GM12872 (cell line): Measurements from ENCODE around the gene PARP11.

ENCODE experiments used
- TF ChIP-seq, protein P1 (sequence below): IDR thresholded peaks from 3 replicates; pipeline ENCODE4 v1.5.1; 2011; ENCODE audit warnings: low read depth, mild to moderate bottlenecking, low read length, moderate library complexity; ENCODE audit not compliant: insufficient read depth

The PARP11 gene

DNA sequence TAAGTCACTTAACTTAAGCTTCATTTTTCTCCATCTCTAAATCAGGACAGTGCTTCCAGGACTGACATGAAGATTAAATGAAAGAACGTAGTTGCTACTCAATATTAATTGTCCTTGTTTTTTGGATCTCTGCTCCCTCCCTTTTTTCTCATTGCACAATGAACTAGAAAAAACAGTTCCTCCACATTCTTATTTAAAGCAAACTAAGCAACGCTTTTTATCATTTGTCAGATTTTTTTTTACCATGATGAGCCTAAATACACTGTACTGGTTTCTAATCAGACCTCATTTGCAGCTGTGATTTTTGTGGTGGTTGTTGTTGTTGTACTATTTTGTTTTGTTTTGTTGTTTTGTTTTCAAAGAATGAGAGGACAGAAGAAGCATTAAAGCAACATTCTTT, 23.2 kb upstream of the PARP11 start:
- TF ChIP-seq, protein P1, sequence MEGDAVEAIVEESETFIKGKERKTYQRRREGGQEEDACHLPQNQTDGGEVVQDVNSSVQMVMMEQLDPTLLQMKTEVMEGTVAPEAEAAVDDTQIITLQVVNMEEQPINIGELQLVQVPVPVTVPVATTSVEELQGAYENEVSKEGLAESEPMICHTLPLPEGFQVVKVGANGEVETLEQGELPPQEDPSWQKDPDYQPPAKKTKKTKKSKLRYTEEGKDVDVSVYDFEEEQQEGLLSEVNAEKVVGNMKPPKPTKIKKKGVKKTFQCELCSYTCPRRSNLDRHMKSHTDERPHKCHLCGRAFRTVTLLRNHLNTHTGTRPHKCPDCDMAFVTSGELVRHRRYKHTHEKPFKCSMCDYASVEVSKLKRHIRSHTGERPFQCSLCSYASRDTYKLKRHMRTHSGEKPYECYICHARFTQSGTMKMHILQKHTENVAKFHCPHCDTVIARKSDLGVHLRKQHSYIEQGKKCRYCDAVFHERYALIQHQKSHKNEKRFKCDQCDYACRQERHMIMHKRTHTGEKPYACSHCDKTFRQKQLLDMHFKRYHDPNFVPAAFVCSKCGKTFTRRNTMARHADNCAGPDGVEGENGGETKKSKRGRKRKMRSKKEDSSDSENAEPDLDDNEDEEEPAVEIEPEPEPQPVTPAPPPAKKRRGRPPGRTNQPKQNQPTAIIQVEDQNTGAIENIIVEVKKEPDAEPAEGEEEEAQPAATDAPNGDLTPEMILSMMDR = no peak

DNA sequence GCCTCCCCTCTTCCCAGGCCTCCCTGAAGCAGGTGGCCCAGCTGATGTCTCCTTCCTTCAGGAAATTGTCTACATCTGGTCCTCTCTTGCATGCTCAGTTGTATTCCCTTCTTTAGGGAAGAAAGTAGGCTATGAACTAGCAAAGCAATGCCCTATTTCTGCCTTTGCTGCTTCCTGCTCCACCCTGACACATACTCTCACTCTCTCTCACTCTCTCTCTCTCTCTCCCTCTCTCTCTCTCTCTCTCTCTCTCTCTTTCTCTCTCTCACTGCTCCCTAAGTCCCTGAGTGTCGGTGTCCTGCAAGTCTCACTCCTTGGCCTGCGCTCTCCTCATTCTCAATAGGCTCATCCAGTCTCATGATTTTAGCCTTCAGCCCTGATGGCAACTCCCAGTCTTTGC, 19.4 kb upstream of the PARP11 start:
- TF ChIP-seq, protein P1 = no peak

DNA sequence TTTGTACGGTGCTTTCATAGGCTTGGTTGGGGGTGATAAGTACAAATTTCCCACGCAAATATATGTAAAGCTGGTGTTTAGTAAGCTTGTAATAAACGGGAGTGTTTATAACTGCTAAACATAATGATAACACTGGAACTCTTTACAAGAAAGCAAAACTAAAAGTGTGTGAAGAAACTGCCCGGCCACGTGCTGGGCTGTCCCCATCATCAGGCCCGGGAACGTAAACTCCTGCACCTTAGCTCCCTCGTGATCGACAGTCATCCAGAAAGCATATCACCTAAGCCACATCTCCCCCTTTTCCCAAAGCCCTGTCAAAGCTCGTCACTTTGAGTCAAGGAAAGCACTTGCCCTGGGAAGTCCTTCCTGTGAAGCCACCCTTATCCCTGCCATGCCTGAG, 18.0 kb upstream of the PARP11 start:
- TF ChIP-seq, protein P1 = no peak

- TF ChIP-seq, protein P1 = no peak
These were observed 15.5 kb upstream of the PARP11 start for GRCh38 chr12:3888659-3889058.

DNA sequence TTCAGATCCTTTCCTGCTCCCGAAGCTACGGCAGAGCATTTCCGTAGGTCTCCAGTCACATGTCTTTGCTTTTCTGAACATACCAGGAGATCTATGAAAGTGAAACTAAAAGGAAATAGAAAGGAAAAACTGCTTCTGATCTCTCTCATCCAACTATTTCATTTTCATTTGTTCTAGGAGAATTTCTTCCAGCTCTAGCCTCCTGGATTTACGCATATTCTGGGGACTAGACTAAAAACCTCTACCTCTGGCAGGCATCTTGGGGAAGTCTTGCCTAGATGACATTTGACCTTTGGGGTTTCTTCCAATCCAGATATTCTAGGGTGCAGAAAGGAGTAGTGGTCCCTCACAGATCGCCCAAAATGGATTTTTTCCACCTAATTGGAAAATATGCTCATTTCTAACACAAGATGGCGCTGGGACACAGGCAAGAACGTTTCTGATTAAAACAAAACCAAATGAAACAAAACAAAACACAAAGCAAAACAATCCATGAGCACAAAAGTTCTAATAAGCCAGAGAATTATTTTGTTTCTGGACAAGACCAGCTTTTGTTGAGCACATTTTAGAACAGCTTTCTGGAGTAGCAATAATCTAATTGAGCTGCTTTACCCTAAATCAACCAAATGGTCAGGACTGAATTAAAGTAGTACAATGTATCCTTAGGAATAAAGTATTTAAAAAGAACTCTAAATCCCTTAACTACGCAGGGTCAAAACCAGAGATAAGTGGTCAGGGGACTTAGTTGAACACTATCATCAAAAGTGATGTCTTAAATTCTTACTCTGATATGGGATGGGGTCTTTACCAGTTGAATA, 12.3 kb upstream of the PARP11 start:
- TF ChIP-seq, protein P1 = peak; percentile 71

- TF ChIP-seq, protein P1 = no peak
These were observed 11.5 kb upstream of the PARP11 start for GRCh38 chr12:3884671-3885070.

- TF ChIP-seq, protein P1 = peak; percentile 46
These were observed 9.8 kb upstream of the PARP11 start for GRCh38 chr12:3882896-3883564.
